ENCODE measurements around the gene MGMT. TPM values are rescaled to one million over a fixed set of nuclear protein-coding genes. Genes with fewer than 3 reads are reported as not detected.

MGMT gene
- total RNA-seq, 6 experiments from 2014 or later: 36.5 to 53.4 (median 42.3) TPM

DNA sequence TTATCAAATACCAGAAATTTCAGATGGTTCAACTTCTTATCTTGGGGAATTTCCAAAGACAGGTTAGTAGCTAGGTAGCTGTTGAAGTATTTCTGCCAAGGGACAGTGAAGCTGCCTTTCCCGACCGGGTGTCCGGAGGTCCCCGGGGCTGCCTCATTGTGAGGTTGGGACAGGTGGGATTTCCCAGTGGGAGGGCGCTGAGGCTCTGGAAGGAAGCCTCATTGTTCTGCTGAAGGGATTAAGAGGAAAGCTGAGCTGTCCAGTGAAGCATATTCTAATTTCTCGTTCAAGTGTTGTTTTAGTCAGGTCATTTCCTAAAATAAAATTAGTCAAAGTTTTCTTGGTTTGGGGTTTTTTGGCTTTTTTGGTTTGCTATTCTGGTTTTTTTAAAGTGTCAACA is 244.2 kb downstream of the MGMT start:
- peaks cover 0 to 48% (median 21%) of the 10 kb centered on the region in 4 donors for H3K4me1 ChIP-seq
- TF ChIP-seq, protein P1, sequence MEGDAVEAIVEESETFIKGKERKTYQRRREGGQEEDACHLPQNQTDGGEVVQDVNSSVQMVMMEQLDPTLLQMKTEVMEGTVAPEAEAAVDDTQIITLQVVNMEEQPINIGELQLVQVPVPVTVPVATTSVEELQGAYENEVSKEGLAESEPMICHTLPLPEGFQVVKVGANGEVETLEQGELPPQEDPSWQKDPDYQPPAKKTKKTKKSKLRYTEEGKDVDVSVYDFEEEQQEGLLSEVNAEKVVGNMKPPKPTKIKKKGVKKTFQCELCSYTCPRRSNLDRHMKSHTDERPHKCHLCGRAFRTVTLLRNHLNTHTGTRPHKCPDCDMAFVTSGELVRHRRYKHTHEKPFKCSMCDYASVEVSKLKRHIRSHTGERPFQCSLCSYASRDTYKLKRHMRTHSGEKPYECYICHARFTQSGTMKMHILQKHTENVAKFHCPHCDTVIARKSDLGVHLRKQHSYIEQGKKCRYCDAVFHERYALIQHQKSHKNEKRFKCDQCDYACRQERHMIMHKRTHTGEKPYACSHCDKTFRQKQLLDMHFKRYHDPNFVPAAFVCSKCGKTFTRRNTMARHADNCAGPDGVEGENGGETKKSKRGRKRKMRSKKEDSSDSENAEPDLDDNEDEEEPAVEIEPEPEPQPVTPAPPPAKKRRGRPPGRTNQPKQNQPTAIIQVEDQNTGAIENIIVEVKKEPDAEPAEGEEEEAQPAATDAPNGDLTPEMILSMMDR (IDR thresholded peaks at IDR 0.05): no peak
- TF ChIP-seq POLR2A (IDR thresholded peaks at IDR 0.05): no peak
- H3K27me3 ChIP-seq: no peaks in the 10 kb centered on the region
- no peaks in the 10 kb centered on the region for H3K36me3 ChIP-seq
- peak overlapping the region in 2 of 3 donors; percentile 38 to 60 for H3K27ac ChIP-seq
- intact Hi-C loops (cut with DNase I): no loop called here
- H3K4me3 ChIP-seq: no peak overlapping the region
- WGBS (ENCODE audit: insufficient coverage, low coverage, low lambda C conversion rate, missing lambda C conversion rate): 44% methylated on average over 6 of the region's 6 CpGs
- ATAC-seq: no peak
- no peaks in the 10 kb centered on the region for H3K9me3 ChIP-seq
- DNase-seq: peak in 1 of 3 donors; percentile 45

DNA sequence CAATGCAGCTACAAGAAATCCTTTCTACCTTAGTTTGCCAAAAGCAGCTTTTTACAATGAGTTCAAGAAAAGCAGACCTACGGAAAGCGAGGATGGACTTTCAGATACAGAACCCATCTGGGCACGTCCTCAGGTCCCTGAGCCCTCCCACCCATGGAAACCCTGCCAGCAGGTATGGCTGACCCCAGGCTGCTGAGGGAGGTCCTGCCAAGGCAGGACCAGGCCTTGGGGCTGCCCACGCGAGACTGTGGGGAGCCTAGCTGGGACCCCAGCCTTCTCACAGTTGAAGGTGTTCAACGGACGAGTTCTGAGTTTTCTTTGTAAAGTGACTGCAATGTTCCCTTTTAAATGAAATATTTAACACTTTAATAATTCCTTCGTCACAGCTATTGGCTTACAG is 245.0 kb downstream of the MGMT start:
- Histone ChIP-seq H3K36me3 (no peaks in the 10 kb centered on the region), H3K4me1 (peaks cover 0 to 46% (median 21%) of the 10 kb centered on the region in 4 donors), H3K4me3 (no peak overlapping the region), H3K9me3 (no peaks in the 10 kb centered on the region), H3K27me3 (no peaks in the 10 kb centered on the region), H3K27ac (peak overlapping the region in 2 of 3 donors; percentile 38 to 50)
- intact Hi-C loops (cut with DNase I): no loop called here
- ATAC-seq: no peak
- TF ChIP-seq POLR2A (IDR thresholded peaks at IDR 0.05): no peak
- TF ChIP-seq, protein P1 (IDR thresholded peaks at IDR 0.05): no peak
- no peak for DNase-seq
- WGBS (ENCODE audit: insufficient coverage, low coverage, low lambda C conversion rate, missing lambda C conversion rate): 86% methylated on average over 6 of the region's 8 CpGs

DNA sequence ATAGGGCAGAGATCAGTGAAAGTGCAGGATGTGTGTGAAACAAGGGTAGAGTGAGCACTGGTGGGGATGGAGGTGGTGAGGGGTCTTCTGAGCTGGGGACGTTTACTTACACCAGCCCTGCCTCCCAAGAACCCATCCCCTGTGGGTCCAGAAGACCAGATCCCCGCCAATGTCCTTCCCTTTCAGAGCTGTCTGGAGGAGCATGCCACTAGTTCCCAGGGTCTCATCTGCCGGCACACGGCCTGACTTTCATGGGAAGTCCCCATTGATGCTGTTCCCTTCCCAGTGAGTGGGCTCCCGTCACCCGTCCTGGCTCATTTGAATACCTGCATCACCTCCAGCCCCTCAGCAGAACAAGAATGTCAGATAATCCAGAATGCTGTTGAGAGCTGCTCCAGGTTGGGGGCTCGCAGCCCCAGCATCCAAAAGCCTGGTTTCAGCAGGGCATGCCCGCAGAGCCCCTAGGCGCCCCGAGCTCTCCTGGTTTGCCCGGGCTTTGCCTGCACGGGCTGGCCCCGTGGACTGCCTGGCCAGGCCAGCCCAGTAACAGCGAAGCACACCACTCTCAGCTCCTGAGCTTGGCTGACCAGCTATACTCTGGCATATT is 246.7 kb downstream of the MGMT start:
- Histone ChIP-seq H3K9me3 (no peaks in the 10 kb centered on the region), H3K27me3 (no peaks in the 10 kb centered on the region), H3K27ac (no peak overlapping the region), H3K4me3 (no peak overlapping the region), H3K4me1 (peaks cover 0 to 33% (median 18%) of the 10 kb centered on the region in 4 donors), H3K36me3 (no peaks in the 10 kb centered on the region)
- ATAC-seq: no peak
- DNase-seq: peak in 1 of 3 donors; percentile 25
- WGBS (ENCODE audit: insufficient coverage, low coverage, low lambda C conversion rate, missing lambda C conversion rate): 86% methylated on average over 2 of the region's 14 CpGs
- intact Hi-C loops (cut with DNase I): no loop called here
- TF ChIP-seq POLR2A (IDR thresholded peaks at IDR 0.05): no peak
- TF ChIP-seq, protein P1 (IDR thresholded peaks at IDR 0.05): no peak

DNA sequence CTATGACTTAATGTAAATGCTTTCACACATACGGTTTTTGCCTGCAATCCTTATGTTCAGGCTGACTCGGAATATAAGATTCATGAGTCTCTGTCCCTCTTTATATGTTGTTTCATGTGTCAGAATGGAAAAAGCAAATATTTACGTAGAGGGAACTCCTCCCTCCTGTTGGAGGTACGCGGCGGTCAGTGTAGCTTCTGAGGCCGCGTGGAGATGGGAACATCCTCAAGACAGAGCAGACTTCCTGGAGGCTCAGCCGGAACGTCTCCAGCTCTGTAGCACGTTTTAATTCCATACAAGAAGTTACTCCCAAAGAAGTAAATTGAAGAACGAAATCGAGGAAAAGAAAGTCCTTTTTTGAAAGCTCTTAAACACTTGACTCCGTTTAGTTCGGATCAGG is 248.8 kb downstream of the MGMT start:
- Histone ChIP-seq H3K4me3 (no peak overlapping the region), H3K9me3 (no peaks in the 10 kb centered on the region), H3K27ac (no peak overlapping the region), H3K4me1 (peaks cover 0 to 19% (median 9%) of the 10 kb centered on the region in 4 donors), H3K27me3 (no peaks in the 10 kb centered on the region), H3K36me3 (no peaks in the 10 kb centered on the region)
- DNase-seq: no peak
- ATAC-seq: no peak
- intact Hi-C loops (cut with DNase I): no loop called here
- WGBS (ENCODE audit: insufficient coverage, low coverage, low lambda C conversion rate, missing lambda C conversion rate): 86% methylated on average over 13 of the region's 15 CpGs
- TF ChIP-seq POLR2A (IDR thresholded peaks at IDR 0.05): no peak
- TF ChIP-seq, protein P1 (IDR thresholded peaks at IDR 0.05): no peak
